Parathyroid adenoma (tissue), 2 donors: ENCODE measurements around the gene ADGRG1.

ENCODE experiments used
- H2AFZ ChIP-seq: fragments of 300-600 bp; sonication (generic); one replicate; pipeline ENCODE4 v1.7.0; 2017; ENCODE audit warnings: antibody characterized with exemption, mild to moderate bottlenecking
- H3K27ac ChIP-seq: fragments of 300-600 bp; sonication (generic); one replicate; pipeline ENCODE4 v1.7.0; 2017
- H3K27me3 ChIP-seq: fragments of 300-600 bp; sonication (generic); one replicate; pipeline ENCODE4 v1.7.0; 2017; ENCODE audit warnings: low read length; ENCODE audit not compliant: control insufficient read depth, insufficient read depth
- H3K36me3 ChIP-seq: fragments of 300-600 bp; sonication (generic); one replicate; pipeline ENCODE4 v1.7.0; 2017; ENCODE audit warnings: low read length; ENCODE audit not compliant: control insufficient read depth, insufficient read depth
- H3K4me1 ChIP-seq: fragments of 300-600 bp; sonication (generic); one replicate; pipeline ENCODE4 v1.7.0; 2017; ENCODE audit warnings: control low read depth
- H3K4me2 ChIP-seq: fragments of 300-600 bp; sonication (generic); one replicate; pipeline ENCODE4 v1.7.0; 2017; ENCODE audit warnings: low read length
- H3K4me3 ChIP-seq: fragments of 300-600 bp; sonication (generic); one replicate; pipeline ENCODE4 v1.7.0; 2017; ENCODE audit warnings: low read depth, low read length
- H3K79me2 ChIP-seq: fragments of 300-600 bp; sonication (generic); one replicate; pipeline ENCODE4 v1.7.0; 2017; ENCODE audit warnings: control low read depth
- H3K9ac ChIP-seq: fragments of 300-600 bp; sonication (generic); one replicate; pipeline ENCODE4 v1.7.0; 2017; ENCODE audit warnings: mild to moderate bottlenecking
- H3K9me3 ChIP-seq: fragments of 300-600 bp; sonication (generic); one replicate; pipeline ENCODE4 v1.7.0; 2017; ENCODE audit warnings: low read length; ENCODE audit not compliant: control insufficient read depth
- CTCF ChIP-seq: fragments of 300-600 bp; sonication (generic); IDR thresholded peaks from one replicate; pipeline ENCODE4 v1.7.0; 2017; ENCODE audit warnings: antibody characterized with exemption, mild to moderate bottlenecking
- donor health status: primary hyperparathyroidism.

The ADGRG1 gene

GRCh38 chr16:57701759-57702371, 73.4 kb downstream of the ADGRG1 start:
- Histone ChIP-seq H3K4me2 (no peak overlapping the region), H3K9ac (no peak overlapping the region), H3K27me3 (no peaks in the 10 kb centered on the region), H2AFZ (no peak overlapping the region), H3K9me3 (no peaks in the 10 kb centered on the region), H3K36me3 (no peaks in the 10 kb centered on the region), H3K27ac (no peak overlapping the region), H3K4me1 (peaks cover 6% of the 10 kb centered on the region), H3K4me3 (no peak overlapping the region), H3K79me2 (no peaks in the 10 kb centered on the region)
- no peak for TF ChIP-seq CTCF

GRCh38 chr16:57703416-57704010, 75.1 kb downstream of the ADGRG1 start:
- Histone ChIP-seq H3K27me3 (no peaks in the 10 kb centered on the region), H3K9me3 (no peaks in the 10 kb centered on the region), H3K4me2 (no peak overlapping the region), H2AFZ (no peak overlapping the region), H3K9ac (no peak overlapping the region), H3K36me3 (no peaks in the 10 kb centered on the region), H3K27ac (no peak overlapping the region), H3K4me3 (no peak overlapping the region), H3K79me2 (no peaks in the 10 kb centered on the region), H3K4me1 (peaks cover 6% of the 10 kb centered on the region)
- TF ChIP-seq CTCF, result no peak

- Histone ChIP-seq H3K27me3 (no peaks in the 10 kb centered on the region), H3K36me3 (no peaks in the 10 kb centered on the region), H3K79me2 (no peaks in the 10 kb centered on the region), H2AFZ (no peak overlapping the region), H3K27ac (no peak overlapping the region), H3K4me1 (peaks cover 6% of the 10 kb centered on the region), H3K4me3 (no peak overlapping the region), H3K9ac (no peak overlapping the region), H3K9me3 (no peaks in the 10 kb centered on the region), H3K4me2 (no peak overlapping the region)
- no peak for TF ChIP-seq CTCF
Observed at GRCh38 chr16:57704011-57704904, 75.8 kb downstream of the ADGRG1 start.

- H3K27me3 ChIP-seq, result no peaks in the 10 kb centered on the region
- H3K36me3 ChIP-seq, result no peaks in the 10 kb centered on the region
- H3K4me3 ChIP-seq, result no peak overlapping the region
- H3K9ac ChIP-seq, result no peak overlapping the region
- peaks cover 6% of the 10 kb centered on the region for H3K4me1 ChIP-seq
- H2AFZ ChIP-seq, result no peak overlapping the region
- TF ChIP-seq CTCF, result no peak
- no peak overlapping the region for H3K4me2 ChIP-seq
- no peak overlapping the region for H3K27ac ChIP-seq
- no peaks in the 10 kb centered on the region for H3K79me2 ChIP-seq
- no peaks in the 10 kb centered on the region for H3K9me3 ChIP-seq
Observed at GRCh38 chr16:57704905-57705852, 76.7 kb downstream of the ADGRG1 start.
